HG03520 (cell line): ENCODE measurements around the gene ZNF728.
"Not testable (repeated sequence)": the region's sequence is repeated elsewhere in the genome, so short reads cannot be mapped to it uniquely, and the experiment has no call there.

ENCODE experiments used
- ATAC-seq: cut with Tn5 transposase; IDR thresholded peaks from one replicate; pipeline ENCODE4 v1.9.1; 2021; ENCODE audit warnings: mild to moderate bottlenecking, moderate library complexity; ENCODE audit not compliant: unreplicated experiment

ZNF728 gene

DNA sequence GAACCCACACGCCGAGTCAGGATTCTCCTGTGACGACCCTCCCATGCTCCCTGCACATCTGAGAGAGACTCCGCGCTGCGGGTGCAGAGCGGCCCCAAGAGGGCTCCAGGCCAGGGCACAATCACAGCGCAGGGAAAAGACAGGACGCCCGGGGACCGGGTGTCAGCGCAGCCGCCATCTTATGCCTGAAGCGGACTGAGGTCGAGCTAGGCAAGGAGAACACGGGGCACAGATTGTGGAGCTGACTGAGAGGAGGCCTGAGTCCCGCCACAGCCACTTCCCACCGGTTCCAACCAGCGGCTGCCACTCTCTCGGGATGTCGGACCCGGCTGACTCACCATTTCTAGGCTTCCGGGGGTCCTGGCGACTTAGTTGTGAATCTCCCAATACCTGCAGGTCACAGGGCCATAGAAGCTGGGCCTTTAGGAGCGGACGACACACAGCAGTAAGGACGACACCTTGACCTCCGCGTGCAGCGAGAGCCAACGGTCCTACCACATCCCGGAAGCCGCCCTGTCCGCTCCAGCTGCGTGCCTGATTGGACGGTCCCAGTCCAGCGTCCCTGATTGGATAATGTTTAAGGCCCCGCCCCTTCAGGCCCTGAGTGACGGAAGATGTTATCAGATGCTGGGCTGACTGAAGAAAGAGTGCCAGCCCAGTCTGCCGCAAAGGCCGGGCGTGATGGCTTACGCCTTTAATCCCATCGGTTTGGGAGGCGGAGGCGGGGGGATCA, at the start of gene ZNF728:
TSS of gene ZNF728 (minus strand) at position 487 of the 733 bp plus-strand sequence. CDS start at position 341, 146 bp downstream.
- ATAC-seq: no peak

DNA sequence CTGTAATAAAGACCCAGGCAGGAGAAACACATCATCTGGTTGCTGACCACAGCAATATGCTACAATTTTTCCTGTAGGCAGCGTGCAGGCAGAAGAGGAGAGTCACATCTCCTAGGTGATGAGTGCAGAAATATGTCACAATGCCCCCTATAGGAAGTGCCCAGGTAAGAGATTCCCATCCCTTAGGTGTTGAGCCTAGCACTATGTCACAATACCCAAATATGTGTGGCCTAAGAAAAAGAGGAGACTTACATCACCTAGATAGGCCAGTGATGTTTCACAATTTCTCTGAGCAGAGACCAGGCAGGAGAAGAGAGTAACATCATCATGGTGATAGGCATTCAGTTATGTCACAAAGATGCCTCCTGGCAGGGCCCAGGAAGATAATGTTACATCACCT, 49.4 kb upstream of the ZNF728 start:
- no peak for ATAC-seq

DNA sequence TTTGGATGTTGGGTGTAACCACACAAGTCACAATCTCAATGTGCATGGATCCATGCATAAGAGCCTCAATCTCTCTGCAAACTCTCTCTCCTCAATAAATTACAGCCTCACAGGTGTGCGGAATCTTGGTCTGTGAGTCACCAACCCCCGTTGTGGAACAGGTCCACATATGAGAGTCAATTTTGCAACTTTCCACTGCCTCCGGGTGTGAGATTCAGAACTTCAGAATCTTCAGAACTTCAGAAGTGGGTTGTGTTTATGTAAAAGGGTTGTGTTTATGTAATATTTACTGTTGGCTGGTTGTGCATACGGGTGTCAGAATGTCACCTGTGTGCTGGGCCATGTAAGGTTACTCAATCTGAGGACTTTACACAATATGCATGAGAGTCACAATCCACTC, 46.3 kb upstream of the ZNF728 start:
- no peak for ATAC-seq

DNA sequence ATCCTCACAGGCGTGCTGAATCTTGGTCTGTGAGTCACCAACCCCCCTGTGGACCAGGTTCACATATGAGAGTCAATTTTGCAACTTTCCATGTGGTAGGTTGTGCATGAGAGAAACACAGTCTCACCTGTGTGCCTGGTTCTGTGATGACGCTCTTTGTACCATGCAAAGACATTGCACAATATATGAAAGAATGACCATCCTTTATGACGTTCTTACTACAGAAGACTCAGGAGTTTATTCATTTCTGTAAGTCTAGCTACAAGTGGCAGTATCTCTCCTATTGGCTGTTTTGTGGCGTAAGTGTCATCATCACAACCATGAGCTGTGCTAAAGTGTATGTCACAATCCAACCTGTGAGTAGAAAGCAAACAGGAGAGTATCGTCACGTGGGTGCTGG, 43.8 kb upstream of the ZNF728 start:
- ATAC-seq: no peak

DNA sequence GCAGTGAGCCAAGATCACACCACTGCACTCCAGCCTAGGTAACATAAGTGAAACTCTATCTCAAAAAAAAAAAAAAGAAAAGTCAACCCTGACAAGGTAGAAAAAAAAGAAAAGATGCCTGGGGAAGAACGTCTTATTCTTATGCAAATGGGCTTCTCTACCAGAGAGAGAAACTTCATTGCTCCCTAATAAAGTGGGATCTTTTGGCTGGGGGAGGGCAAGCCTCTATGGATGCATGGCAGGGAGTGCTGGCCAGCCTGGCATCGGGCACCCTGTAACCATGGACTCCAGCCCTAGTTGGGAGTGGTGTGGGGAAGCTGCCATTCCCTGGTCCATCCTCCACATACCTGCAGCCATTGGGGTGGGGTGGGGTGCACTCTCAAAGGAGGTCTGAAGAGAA, 30.7 kb upstream of the ZNF728 start:
- ATAC-seq: no peak

DNA sequence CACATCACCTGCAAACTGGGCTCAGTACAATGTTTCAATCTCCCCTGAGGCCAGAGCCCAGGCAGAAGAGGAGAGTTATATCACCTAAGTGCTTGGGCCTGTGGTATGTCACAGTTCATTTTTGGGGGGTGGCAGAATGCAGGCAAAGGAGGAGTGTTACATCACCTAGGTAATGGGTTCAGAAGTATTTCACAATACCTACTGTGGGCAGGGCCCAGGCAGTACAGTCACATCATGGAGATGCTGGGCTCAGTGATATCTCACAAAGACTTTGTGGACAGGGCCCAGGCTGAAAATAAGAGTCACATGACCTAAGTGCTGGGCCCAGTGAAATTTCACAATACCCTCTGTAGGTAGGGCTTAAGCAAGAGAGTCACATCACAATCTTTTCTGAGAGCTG, 12.7 kb upstream of the ZNF728 start:
- no peak for ATAC-seq

DNA sequence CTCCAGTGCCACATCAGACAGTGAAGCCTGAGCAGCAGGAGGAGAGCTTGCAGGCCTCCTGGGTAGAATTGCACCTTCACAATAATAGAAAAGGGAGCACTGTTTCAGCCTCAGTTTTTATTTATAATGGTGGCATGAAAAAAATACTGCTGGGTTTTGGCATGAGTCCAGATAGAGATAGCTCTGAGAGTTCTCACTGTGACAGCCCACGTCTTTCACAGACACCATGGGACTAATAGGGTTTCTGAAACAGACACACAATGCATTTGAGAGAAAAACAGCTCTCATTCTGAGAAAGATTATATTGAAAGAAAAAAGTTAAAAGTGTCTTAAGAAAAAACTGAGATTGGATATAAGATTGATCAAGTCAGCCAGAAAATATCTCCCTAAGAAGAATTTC, 8.0 kb downstream of the ZNF728 start:
- not testable (repeated sequence) for ATAC-seq

DNA sequence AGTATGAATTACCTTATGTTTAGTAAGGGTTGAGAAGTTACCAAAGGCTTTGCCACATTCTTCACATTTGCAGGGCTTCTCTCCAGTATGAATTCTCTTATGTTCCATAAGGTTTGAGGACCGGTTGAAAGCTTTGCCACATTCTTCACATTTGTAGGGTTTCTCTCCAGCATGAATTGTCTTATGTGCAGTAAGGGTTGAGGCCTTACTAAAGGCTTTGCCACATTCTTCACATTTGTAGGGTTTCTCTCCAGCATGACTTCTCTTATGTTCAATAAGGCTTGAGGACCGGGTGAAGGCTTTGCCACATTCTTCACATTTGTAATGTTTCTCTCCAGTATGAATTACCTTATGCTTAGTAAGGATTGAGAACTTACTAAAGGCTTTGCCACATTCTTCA, 26.7 kb downstream of the ZNF728 start:
- no peak for ATAC-seq

DNA sequence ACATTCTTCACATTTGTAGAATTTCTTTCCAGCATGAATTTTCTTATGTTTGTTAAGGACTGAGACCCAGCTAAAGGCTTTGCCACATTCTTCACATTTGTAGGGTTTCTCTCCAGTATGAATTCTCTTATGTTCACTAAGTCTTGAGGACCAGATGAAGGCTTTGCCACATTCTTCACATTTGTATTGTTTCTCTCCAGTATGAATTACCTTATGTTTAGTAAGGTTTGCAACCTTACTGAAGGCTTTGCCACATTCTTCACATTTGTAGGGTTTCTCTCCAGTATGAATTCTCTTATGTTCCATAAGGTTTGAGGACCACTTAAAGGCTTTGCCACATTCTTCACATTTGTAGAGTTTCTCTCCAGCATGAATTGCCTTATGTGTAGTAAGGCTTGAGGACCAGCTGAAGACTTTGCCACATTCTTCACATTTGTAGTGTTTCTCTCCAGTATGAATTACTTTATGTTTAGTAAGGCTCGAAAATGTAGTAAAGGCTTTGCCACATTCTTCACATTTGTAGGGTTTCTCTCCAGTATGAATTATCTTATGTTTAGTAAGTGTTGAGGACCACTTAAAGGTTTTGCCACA, 27.3 kb downstream of the ZNF728 start:
- ATAC-seq: not testable (repeated sequence)

DNA sequence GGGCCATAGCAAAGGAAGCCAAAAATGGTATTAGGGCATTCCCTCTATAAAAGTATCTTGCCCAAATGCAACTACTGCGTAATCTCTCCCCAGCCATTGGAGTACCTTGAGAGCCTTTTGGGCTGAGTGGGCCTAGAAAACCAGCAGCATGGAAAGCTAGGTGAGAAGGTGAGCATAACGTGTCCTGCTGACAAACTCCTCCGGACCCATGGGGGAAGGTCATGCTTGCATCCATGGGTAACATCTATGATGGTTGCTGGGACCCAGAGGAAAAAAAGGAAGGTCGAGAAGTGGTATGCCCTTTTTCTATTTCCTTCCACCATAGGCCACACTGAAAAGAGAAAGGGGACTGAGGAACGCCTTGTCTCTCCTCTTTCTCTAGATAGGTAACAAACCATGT, 57.4 kb downstream of the ZNF728 start:
- no peak for ATAC-seq

DNA sequence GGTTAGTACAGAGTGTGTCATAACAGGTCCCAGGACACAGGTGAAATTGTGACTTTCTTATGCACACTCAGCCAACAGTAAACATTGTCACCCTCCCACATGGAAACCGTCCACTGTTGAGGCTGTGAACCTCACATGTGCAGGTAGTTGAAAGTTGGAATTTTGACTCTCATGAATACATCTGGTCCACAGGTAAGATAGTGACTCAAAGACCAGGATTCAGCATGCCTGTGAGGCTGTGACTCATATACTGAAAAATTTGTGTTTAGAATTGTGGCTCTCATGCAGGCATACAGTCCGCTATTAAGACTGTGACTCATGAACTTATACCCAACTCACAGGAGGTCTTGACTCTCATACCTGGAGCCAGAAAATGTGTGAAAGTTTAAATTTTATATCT, 67.8 kb downstream of the ZNF728 start:
- no peak for ATAC-seq

DNA sequence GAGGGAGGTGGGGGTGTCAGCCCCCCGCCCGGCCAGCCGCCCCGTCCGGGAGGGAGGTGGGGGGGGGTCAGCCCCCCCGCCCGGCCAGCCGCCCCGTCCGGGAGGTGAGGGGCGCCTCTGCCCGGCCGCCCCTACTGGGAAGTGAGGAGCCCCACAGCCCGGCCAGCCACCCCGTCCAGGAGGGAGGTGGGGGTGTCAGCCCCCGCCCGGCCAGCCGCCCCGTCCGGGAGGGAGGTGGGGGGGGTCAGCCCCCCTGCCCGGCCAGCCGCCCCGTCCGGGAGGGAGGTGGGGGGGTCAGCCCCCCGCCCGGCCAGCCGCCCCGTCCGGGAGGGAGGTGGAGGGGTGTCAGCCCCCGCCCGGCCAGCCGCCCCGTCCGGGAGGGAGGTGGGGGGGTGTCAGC, 75.4 kb downstream of the ZNF728 start:
- not testable (repeated sequence) for ATAC-seq

DNA sequence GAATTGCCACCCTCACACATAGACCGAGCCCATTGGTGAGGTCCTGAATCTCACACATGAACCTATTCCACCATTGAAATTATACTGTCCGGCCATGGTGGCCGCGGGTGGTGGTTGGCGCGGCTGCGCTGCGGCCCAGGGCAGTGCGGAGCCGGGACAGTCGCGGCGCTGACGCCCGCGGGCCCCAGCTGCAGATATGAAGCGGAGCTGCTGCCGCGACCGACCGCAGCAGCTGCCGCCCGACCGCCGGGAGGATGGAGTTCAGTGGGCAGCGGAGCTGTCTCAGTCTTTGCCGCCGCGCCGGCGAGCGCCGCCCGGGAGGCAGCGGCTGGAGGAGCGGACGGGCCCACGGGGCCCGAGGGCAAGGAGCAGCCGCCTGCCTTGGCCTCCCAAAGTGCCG, 77.8 kb downstream of the ZNF728 start:
- not testable (repeated sequence) for ATAC-seq
